Smooth muscle cell (in vitro differentiated cells): ENCODE results near the gene RAE1. TPM values are rescaled to one million over a fixed set of nuclear protein-coding genes. Genes with fewer than 3 reads are reported as not detected.

Experiments
- DNase-seq: peaks from one replicate; lab custom pipeline; 2025; ENCODE audit not compliant: unreplicated experiment; lab: John Stamatoyannopoulos, UW
- H2AFZ ChIP-seq: fragments of 200-600 bp; sonication (generic); 2 replicates; pipeline ENCODE4 v1.6.0; 2016; ENCODE audit warnings: antibody characterized with exemption, low read depth, mild to moderate bottlenecking
- H3F3A ChIP-seq: fragments of 200-600 bp; sonication (generic); 2 replicates; pipeline ENCODE4 v1.6.0; 2017; ENCODE audit warnings: antibody characterized with exemption, low read depth
- H3K27ac ChIP-seq: fragments of 200-600 bp; sonication (generic); 2 replicates; pipeline ENCODE4 v1.5.1; 2016; ENCODE audit warnings: low read depth, mild to moderate bottlenecking
- H3K27me3 ChIP-seq: fragments of 200-600 bp; sonication (generic); 2 replicates; pipeline ENCODE4 v1.6.1; 2016; ENCODE audit warnings: low read depth, mild to moderate bottlenecking
- H3K36me3 ChIP-seq: fragments of 200-600 bp; sonication (generic); 2 replicates; pipeline ENCODE4 v1.5.1; 2016; ENCODE audit warnings: low read depth
- H3K4me1 ChIP-seq: fragments of 200-600 bp; sonication (generic); 2 replicates; pipeline ENCODE4 v1.5.1; 2016; ENCODE audit warnings: low read depth
- H3K4me2 ChIP-seq: fragments of 200-600 bp; sonication (generic); 2 replicates; pipeline ENCODE4 v1.6.0; 2016; ENCODE audit warnings: mild to moderate bottlenecking
- H3K4me3 ChIP-seq: fragments of 200-600 bp; sonication (generic); 2 replicates; pipeline ENCODE4 v1.5.1; 2016; ENCODE audit warnings: mild to moderate bottlenecking
- H3K79me2 ChIP-seq: fragments of 200-600 bp; sonication (generic); 2 replicates; pipeline ENCODE4 v1.6.0; 2016; ENCODE audit warnings: low read depth, mild to moderate bottlenecking
- H3K9ac ChIP-seq: fragments of 200-600 bp; sonication (generic); 2 replicates; pipeline ENCODE4 v1.6.0; 2016; ENCODE audit warnings: low read depth
- H3K9me3 ChIP-seq: fragments of 200-600 bp; sonication (generic); replicated peaks from 2 replicates; pipeline ENCODE4 v1.5.1; 2016; ENCODE audit warnings: low read depth
- H4K20me1 ChIP-seq: fragments of 200-600 bp; sonication (generic); 2 replicates; pipeline ENCODE4 v1.6.0; 2016; ENCODE audit warnings: low read depth
- WGBS: methylation state at CpG from one replicate; pipeline ENCODE4 v1.1.7; 2016; ENCODE audit warnings: low lambda C conversion rate; 5-methylcytosine and 5-hydroxymethylcytosine counted together
- polyA plus RNA-seq: library from polyadenylated mRNA; unstranded; fragments of >200 nt; fragmentation: Nextera tagmentation; extraction: Ambion mirVana; gene quantifications from 2 replicates; pipeline ENCODE4 v1.2.1, GENCODE V29; 2016
- total RNA-seq: library from RNA; depleted of rRNA; stranded (reverse); fragments of >200 nt; gene quantifications from 2 replicates; pipeline ENCODE4 v1.2.3, GENCODE V29; 2014
- TF ChIP-seq, protein P1 (sequence below): fragments of 200-600 bp; sonication (generic); IDR thresholded peaks from 2 replicates; pipeline ENCODE4 v1.5.1; 2017; ENCODE audit warnings: borderline replicate concordance, mild to moderate bottlenecking, antibody characterized with exemption; ENCODE audit not compliant: insufficient read depth, poor library complexity, severe bottlenecking

Gene RAE1
- total and polyA plus RNA-seq, 2 experiments from 2014 or later: 34.9 to 53.5 TPM

DNA sequence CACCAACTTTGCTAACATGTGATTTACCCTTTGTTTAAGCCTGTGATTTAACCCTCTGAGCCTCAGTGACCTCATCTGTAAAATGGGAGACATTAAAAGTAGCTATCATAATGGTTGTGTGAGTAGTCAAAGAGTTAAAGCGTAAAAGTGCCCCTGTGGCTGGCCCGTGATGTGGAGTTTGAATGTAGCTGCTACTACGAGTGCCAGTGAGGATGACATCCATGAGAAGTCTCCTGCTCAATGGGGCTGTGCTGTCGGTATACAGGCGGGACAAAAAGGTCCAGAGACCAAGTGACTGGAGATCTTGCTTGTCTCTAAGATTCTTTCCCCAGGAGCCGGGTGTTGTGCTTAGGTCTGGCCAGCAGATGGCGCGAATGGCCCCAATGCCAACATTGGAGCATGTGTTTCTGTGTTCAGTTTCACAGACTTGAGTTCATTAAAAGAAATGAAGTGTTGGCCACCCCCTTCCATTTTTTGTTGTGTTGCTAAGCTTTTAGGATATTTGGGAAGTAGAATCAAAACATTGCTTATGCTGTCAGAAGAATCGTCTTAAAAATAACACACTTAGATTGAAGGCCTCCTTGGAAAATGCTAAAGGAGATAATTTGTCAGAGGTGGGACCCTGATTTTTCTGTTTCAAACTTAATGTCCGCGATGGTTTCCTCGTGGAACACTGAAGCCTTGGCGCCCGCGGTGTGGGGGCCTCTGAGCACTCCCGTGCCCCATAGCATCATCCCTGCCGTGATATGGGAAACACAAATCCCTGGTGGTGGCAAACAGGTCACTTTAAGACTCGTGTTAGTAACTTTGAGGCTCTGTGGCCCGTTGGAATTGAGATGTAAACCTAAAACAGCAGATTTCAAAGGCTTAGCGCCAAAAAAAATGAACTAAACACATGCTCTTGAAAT is 30.8 kb downstream of the RAE1 start:
- H3K27me3 ChIP-seq: no peaks in the 10 kb centered on the region
- 63% methylated on average over 20 of the region's 20 CpGs for WGBS
- no peak overlapping the region for H3K9ac ChIP-seq
- DNase-seq: peak; percentile 39
- H3K27ac ChIP-seq: no peak overlapping the region
- no peaks in the 10 kb centered on the region for H3K9me3 ChIP-seq
- no peaks in the 10 kb centered on the region for H3K79me2 ChIP-seq
- H3K4me2 ChIP-seq: no peak overlapping the region
- no peaks in the 10 kb centered on the region for H3F3A ChIP-seq
- no peaks in the 10 kb centered on the region for H3K4me1 ChIP-seq
- H2AFZ ChIP-seq: no peak overlapping the region
- H4K20me1 ChIP-seq: peaks cover 20% of the 10 kb centered on the region
- TF ChIP-seq, protein P1, sequence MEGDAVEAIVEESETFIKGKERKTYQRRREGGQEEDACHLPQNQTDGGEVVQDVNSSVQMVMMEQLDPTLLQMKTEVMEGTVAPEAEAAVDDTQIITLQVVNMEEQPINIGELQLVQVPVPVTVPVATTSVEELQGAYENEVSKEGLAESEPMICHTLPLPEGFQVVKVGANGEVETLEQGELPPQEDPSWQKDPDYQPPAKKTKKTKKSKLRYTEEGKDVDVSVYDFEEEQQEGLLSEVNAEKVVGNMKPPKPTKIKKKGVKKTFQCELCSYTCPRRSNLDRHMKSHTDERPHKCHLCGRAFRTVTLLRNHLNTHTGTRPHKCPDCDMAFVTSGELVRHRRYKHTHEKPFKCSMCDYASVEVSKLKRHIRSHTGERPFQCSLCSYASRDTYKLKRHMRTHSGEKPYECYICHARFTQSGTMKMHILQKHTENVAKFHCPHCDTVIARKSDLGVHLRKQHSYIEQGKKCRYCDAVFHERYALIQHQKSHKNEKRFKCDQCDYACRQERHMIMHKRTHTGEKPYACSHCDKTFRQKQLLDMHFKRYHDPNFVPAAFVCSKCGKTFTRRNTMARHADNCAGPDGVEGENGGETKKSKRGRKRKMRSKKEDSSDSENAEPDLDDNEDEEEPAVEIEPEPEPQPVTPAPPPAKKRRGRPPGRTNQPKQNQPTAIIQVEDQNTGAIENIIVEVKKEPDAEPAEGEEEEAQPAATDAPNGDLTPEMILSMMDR: peak; percentile 87
- no peaks in the 10 kb centered on the region for H3K36me3 ChIP-seq
- H3K4me3 ChIP-seq: no peak overlapping the region

DNA sequence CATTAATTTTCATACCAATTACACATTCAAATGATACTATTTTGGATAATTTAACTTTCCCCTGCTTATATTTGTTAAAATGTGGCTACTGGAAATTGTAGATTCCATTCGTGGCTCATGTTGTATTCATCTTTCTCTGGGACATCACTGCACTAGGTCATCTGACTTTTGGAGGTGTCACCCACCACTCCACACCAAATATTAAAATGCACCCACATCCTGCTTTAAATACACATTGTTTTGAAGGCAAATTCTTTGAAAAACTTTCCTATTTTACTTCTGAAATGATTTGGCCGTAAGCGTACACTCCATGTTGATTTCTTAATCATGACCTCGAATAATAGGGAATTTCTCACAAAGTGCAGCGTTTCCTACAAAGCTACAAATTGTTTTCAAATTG is 31.5 kb downstream of the RAE1 start:
- no peaks in the 10 kb centered on the region for H3K4me1 ChIP-seq
- no peaks in the 10 kb centered on the region for H3K27me3 ChIP-seq
- no peaks in the 10 kb centered on the region for H3K79me2 ChIP-seq
- no peaks in the 10 kb centered on the region for H3K9me3 ChIP-seq
- 96% methylated on average over 5 of the region's 5 CpGs for WGBS
- no peaks in the 10 kb centered on the region for H3F3A ChIP-seq
- no peak overlapping the region for H2AFZ ChIP-seq
- H3K36me3 ChIP-seq: no peaks in the 10 kb centered on the region
- no peak overlapping the region for H3K4me2 ChIP-seq
- no peak overlapping the region for H3K27ac ChIP-seq
- DNase-seq: no peak
- peaks cover 14% of the 10 kb centered on the region for H4K20me1 ChIP-seq
- TF ChIP-seq, protein P1: no peak
- H3K4me3 ChIP-seq: no peak overlapping the region
- H3K9ac ChIP-seq: no peak overlapping the region

DNA sequence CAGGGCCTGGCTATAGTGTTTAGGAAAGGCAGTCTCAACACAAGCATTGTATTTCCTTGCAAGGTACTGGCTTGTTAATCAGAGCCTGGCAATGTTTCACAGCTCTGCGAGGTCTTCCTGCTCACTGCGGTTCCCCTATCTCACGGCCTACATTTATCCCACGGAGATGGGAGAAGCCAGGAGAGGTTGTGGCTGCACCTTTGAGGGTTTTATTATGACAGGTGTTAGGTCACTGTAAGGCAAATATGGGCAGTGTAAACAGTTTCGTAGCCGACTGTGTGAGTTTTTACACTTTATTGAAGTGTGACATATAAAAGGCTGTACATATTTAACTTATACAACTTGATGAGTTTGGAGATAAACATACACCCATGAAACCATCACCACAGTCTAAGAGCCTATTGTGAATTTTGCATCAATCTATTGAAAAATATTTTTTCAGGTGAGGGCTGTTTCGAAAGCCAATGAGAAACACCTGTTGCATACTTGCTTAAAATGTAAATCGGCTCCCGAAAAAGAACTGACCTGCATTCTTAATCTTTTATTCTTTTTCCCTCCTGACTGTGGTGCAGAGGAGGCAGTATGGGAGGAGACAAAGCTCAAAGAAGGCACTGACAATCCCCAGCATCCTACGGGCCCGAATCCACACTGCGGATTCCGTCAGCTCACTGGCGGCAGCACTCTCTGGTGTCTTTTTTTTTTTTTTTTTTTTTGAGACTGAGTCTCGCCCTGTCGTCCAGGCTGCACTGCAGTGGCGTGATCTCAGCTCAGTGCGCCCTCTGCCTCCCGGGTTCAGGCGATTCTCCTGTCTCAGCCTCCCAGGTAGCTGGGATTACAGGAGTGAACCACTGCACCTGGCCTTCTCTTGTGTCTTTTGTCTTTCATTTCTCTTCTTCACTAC is 32.6 kb downstream of the RAE1 start:
- H2AFZ ChIP-seq: no peak overlapping the region
- no peaks in the 10 kb centered on the region for H3K4me1 ChIP-seq
- DNase-seq: no peak
- TF ChIP-seq, protein P1: no peak
- H3K27ac ChIP-seq: no peak overlapping the region
- H3K36me3 ChIP-seq: no peaks in the 10 kb centered on the region
- WGBS: 94% methylated on average over 19 of the region's 20 CpGs
- no peak overlapping the region for H3K9ac ChIP-seq
- H3K27me3 ChIP-seq: no peaks in the 10 kb centered on the region
- no peaks in the 10 kb centered on the region for H3F3A ChIP-seq
- no peak overlapping the region for H3K4me2 ChIP-seq
- H3K79me2 ChIP-seq: no peaks in the 10 kb centered on the region
- no peaks in the 10 kb centered on the region for H3K9me3 ChIP-seq
- H4K20me1 ChIP-seq: peaks cover 12% of the 10 kb centered on the region
- no peak overlapping the region for H3K4me3 ChIP-seq
